Raji (cell line): Measurements from ENCODE around the gene MUC5B.

ENCODE experiments used
- POLR2A ChIP-seq: IDR thresholded peaks from 2 replicates; pipeline ENCODE4 v1.6.1; 2011; ENCODE audit warnings: low read depth, low read length, control low read depth; ENCODE audit not compliant: insufficient read depth

Gene MUC5B

DNA sequence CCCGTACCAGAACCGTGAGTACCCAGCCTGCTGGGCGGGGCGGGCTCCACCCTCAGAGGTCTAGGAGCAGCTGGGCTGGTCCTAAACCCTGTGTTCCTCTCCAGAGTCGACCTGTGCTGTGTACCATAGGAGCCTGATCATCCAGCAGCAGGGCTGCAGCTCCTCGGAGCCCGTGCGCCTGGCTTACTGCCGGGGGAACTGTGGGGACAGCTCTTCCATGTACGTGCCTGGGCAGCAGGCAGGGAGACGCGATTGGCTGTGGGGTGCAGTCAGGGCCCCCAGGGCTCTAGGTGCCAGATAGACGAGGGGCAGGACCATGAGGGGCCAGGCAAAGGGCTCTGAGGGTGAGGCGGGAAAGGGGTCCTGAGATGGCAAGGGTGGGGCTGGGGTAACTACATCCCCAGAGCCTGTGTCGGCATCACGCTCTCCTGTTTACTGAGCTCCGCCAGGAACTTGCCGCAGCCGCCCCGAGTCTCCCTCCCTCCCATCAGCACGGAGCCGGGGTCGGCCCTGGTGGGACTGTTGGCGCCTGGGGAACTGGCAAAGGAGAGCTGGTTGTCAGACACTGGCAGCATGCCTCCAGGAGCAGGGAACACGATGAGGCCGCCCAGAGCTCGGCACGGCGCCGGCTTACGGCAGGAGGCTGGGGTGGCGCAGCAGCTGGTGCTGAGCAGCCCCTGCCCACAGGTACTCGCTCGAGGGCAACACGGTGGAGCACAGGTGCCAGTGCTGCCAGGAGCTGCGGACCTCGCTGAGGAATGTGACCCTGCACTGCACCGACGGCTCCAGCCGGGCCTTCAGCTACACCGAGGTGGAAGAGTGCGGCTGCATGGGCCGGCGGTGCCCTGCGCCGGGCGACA, 22.9 kb upstream of the MUC5B start:
- TF ChIP-seq POLR2A = no peak

DNA sequence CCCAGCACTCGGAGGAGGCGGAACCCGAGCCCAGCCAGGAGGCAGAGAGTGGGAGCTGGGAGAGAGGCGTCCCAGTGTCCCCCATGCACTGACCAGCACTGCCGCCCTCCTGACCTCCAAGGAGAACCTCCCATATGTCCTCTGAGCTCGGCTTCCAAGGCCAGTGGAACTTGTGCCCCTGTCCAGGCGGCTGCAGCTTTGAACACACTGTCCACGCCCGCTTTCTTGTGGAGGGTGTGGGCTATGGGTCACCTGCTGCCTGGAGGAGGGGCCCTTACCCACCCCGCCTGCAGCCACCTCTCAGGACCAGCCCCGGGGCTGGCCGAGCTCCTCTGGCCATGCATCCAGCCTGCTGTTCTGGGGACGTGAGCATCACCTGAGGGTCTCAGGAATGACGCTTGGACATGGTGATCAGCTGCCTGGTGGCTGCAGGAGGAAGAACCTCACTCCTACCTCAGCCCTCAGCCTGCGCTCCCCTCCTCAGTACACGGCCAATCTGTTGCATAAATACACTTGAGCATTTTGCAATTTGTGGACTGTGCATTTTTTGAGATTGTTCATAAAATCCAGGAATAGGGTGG, 22.2 kb upstream of the MUC5B start:
- TF ChIP-seq POLR2A = no peak

DNA sequence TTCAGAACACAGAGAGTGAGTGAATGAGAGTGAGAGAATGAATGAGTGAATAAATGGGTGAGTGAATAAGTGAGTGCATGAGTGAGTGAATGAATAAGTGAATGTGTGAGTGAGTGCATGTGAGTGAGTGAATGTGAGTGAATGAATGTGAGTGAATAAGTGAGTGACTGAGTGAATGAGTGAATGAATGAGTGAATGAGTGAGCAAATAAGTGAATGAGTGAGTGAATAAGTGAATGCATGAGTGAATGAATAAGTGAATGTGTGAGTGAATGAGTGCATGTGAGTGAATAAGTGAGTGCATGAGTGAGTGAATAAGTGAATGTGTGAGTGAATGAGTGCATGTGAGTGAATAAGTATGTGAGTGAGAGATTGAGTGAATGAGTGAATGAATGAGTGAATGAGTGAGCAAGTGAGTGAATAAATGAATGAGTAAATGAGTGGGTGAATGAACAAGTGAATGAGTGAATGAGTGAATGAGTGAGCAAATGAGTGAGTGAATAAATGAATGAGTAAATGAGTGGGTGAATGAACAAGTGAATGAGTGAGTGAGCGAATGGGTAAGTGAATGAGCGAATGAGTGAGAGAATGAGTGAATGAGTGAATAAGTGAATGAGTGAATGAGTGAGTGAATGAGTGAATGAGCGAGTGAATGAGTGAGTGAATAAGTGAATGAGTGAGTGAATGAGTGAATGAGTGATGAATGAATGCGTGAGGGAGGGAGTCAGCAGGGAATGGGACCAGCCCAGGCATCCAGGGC, 21.3 kb upstream of the MUC5B start:
- TF ChIP-seq POLR2A = no peak

DNA sequence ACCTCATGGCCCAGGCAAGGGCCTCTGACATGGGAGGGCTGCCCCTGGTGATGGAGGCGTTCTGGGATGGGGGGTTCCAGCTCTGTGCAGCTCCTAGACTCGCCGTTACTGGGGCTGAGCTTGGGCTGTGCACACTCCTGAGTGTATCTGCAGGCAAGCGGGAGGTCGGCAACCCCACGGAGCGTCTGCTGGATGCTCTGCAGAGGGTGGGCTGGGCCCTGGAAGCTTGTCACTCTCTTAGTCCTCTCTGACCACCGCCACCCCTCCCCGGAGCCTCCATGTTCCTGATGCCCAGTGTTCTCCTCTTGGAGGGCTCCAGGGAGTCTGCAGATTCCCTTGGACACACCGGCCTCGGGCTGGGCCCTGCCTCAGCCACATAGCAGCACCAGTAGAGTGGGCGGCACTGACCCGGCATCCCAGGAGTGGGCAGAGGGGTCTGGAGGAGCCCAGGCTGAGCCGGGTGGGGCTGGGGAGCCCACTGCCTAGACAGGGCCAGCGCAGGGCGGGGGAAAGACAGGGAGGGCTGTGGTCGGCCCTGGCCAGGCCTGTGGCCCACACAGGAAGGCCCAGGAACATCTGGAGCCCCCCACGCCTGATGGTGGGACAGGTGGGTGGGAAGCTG, 20.6 kb upstream of the MUC5B start:
- no peak for TF ChIP-seq POLR2A

DNA sequence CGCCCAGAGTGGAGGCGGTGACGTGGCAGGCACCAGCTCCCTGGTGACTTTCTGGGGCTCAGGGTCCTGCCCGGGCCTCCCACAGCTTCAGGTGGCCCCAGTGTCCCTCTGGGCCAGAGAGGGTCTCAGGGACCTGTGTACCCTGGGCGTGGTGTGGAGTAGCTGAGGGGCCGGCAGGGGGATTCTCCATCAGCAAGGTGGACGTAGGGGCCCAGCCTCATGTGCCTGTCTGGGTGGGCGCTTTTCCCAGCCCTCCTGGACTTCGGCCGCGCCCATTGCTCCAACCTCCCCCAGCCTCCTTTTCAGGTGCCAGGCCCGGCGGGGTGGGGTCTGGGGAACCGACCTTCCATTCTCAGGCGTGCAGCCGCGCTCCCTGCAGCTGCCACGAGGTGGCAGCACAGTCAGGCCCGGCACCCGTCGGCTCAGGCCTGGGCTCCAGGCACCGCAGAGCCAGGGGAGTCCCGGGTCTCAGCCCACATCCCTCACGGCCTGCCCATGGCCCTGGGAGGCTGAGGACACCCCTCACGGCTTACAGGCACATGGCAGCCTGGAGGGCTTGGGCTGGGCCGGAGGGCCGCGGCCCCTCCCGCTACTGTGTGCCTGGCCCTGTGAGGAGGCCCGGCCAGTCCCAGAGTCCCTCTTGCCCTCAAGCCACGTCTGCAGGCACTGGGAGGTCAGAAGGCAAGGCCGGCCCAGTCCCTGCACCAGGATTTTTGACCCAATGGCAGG, 19.9 kb upstream of the MUC5B start:
- no peak for TF ChIP-seq POLR2A

DNA sequence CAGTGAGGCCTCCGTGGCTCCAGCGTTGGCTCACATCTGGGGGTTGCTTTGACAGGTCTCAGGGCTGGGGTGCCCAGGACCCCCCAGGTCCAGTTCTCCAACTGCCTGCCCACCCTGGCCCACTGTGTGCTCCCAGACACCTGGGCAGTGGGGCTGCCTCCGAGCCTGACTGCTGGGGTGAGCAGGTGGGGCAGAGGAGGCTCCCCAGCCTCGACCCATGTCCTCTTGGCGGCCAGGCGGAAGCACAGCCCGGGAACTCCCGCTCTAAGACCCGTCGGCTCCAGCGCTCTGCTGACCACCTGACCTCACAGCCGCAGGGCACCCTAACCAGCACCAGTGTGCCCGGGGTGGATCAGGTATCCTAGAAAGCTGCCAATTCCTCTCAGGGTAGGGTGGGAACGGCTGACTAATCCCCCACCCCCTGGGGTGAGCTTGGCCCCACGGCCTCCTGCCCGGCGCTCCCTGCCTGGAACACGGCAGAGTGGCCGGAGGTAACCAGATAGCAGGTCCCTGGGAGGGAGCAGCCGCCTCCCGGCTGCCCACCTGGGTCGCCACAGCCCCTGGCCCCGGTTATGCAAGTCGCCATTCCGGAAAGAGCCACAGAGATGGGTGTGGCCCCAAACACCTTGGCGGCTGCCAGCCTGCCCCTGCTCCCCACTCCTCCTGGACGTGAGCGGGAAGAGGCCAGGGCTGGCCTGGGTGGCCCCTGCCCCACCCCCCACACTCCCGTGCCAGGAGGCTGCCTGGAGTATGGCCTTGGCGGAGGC, 19.2 kb upstream of the MUC5B start:
- TF ChIP-seq POLR2A = no peak

DNA sequence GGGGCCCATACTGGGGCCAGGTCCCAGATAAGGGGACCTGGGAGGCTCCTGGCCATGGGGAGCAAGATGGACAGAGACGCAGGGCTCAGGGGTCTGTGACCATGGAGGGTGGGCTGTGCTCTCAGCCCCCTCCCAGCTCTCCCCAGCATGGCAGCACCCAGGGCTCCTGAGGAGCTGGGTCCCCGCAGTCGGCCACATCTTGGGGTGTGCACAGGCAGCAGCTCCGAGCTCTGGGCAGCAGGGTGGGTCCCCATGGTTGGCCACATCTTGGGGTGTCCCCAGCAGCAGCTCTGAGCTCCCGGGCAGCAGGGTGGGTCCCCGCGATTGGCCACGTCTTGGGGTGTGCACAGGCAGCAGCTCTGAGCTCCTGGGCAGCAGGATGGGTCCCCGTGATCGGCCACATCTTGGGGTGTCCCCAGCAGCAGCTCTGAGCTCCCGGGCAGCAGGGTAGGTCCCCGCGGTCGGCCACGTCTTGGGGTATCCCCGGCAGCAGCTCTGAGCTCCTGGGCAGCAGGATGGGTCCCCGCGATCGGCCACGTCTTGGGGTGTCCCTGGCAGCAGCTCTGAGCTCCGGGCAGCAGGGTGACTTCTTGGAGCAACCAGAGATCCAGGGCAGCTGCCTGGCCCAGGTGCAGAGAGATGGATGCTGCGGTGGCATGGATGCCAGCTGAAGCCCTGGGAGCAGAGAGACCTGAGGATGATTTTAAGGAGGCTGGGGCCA, 18.3 kb upstream of the MUC5B start:
- TF ChIP-seq POLR2A = no peak

DNA sequence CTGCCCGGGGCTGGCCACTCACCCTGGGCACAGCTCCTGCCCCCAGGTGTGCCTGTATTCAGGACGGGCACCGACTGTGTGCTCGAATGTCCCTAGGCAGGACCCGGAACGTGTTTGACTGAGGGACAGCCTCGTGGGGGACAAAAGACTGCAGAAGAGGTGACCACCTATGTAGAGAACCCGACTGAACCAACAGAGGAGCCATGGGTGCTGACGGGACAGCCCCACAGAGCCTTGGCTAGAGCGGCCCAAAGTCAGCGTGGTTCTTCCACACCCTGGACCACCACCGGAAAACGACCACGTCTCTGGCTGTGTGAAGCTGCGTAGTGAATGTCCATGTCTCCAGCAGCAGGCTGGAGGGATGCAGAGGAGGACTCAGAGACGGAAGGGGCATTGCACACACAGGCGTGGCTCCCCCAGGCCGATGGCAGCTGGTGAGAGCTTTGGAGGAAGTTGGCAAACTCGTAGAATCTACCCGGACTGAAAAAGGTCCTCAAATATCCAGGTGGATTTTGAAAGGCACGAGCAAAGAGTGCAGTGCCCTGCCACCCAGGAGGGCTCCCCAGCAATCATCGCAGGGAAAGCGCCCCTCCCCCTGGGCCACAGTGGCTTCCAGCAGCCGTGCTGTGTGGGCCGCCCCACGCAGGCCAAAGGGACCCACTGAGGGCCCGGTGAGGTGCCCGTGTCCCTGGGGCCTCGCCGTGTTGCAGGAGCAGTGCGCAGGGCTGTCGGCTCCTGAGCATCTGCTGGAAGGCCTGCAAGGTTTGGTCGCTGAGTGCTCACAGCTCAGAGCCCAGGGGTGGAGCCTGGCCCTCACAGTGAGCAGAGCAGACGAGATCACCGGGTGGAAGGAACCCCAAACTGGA, 17.5 kb upstream of the MUC5B start:
- no peak for TF ChIP-seq POLR2A

DNA sequence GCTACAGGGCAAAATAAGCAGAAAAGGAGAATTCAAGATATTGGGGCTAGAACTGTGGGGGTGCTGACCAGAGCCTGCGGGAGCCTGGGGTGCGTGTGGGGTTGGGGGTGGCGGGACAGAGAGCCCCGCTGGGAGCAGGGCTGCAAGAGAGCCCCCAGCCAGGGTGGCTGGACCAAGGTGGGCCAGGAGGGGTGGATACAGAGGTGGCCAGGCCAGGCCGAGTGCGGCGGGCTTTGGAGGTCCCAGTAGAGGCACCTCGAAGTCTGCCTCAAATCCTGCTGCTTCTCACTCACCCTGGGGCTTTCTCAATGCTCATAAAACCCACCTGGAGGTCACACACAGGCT, 16.9 kb upstream of the MUC5B start:
- no peak for TF ChIP-seq POLR2A

DNA sequence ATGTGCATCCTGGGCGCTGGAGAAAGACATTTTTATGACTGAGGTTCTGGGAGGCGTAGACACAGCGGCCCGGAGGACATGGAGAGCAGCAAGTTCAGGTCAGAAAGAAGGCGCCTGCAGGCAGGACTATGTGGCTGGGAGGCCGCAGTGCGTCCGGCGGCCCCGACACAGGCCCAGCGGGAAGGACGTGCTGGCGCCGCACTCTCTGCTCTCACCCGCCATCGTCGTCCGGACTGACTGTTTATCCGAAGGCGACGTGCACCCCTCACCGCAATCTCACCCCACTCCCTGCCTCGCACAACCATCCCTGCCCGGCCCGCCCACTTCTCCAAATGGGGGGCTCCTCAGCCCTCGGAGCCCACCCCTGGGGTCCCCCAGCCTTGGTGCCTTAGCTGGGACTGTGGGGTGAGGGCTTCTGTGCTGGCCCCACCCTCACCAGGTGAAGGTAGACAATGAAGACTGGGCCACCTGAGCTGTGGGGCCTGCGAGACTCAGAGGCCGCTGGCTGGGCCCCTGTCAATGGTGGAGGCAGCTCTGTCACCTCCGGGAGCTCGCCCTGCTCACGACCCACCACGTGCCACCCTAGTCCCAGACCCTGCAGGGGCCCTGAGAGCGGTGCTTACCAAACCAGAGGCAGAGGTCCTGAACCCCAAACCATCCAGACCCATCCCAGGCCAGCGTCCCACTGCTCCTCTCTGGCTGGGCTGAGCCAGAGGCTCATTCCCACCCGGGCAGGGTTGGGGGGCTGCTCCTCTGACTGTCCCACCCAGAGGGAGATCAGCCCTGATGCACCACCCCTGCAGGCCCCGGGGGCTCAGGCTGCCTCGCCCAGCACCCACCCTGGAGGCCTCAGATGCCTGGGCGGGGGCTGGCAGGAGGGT, 16.2 kb upstream of the MUC5B start:
- no peak for TF ChIP-seq POLR2A

DNA sequence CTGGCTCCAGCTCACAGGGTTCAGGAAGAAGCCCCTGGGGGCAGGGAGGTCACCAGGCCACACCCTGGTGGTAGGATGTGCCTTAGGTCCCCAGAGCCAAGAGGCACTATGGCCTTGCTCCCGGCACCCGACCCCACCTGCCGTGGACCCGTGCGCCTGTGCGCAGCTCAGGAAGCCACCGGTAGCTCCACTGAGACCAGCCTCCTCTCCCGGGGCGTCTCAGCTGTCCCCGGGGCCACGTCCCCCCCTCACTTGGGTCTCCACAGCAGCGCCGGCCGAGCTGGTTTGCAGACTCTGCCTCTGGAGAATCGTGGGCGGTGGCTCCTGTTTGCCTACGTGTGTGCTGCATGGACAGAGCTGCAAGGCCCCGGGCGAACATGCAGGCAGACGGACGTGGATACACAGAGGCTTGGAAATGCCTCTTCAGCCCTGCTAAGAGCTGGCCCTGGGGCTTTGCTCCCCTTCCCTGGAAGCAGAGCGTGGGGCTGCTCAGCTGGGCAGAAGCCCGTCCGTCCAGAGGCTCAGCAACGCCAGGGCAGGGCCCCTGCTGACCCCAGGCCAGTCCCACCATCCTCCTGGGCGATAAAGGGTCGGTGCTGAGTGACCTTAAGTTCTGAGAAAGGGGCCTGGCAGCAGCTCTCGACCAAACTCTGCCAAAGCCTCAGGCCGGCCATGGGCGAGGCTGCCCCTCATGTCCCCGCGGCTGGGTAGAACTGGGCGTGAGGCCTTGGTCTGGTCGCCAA, 15.3 kb upstream of the MUC5B start:
- no peak for TF ChIP-seq POLR2A
